SH-SY5Y (cell line): ENCODE measurements around the gene NAB2.

Source experiments
- GATA2 ChIP-seq: IDR thresholded peaks from 2 replicates; pipeline ENCODE4 v1.6.1; 2011; ENCODE audit warnings: mild to moderate bottlenecking, low read depth, low read length
- GATA3 ChIP-seq: IDR thresholded peaks from 2 replicates; pipeline ENCODE4 v1.6.1; 2011; ENCODE audit warnings: low read depth, mild to moderate bottlenecking, low read length, moderate library complexity

The NAB2 gene

GRCh38 chr12:57089271-57090245, 644 bp downstream of the NAB2 start:
- TF ChIP-seq GATA2: no peak
- TF ChIP-seq GATA3: no peak

GRCh38 chr12:57090490-57090889, 1.6 kb downstream of the NAB2 start:
- TF ChIP-seq GATA3 (no peak), GATA2 (no peak)

GRCh38 chr12:57090924-57091637, 2.2 kb downstream of the NAB2 start:
- TF ChIP-seq GATA3: no peak
- no peak for TF ChIP-seq GATA2

- TF ChIP-seq GATA3 (no peak), GATA2 (no peak)
These were observed 3.0 kb downstream of the NAB2 start for GRCh38 chr12:57091638-57092528.

GRCh38 chr12:57092529-57092862, 3.6 kb downstream of the NAB2 start:
- TF ChIP-seq GATA3 (no peak), GATA2 (no peak)

- TF ChIP-seq GATA2 (no peak), GATA3 (no peak)
These were observed 4.0 kb downstream of the NAB2 start for GRCh38 chr12:57092876-57093414.

- TF ChIP-seq GATA3: no peak
- TF ChIP-seq GATA2: no peak
These were observed 4.7 kb downstream of the NAB2 start for GRCh38 chr12:57093415-57094207.

GRCh38 chr12:57094208-57095160, 5.6 kb downstream of the NAB2 start:
- TF ChIP-seq GATA2: no peak
- no peak for TF ChIP-seq GATA3

- TF ChIP-seq GATA3 (no peak), GATA2 (no peak)
These were observed 6.5 kb downstream of the NAB2 start for GRCh38 chr12:57095440-57095839.

- TF ChIP-seq GATA2 (no peak), GATA3 (no peak)
These were observed 7.2 kb downstream of the NAB2 start for GRCh38 chr12:57096099-57096572.

GRCh38 chr12:57096748-57097553, 8.0 kb downstream of the NAB2 start:
- TF ChIP-seq GATA2: no peak
